ENCODE measurements around the gene CYTH4.

The CYTH4 gene

GRCh38 chr22:37273126-37273845 is 9.0 kb upstream of the CYTH4 start:
- no peak for DNase-seq

GRCh38 chr22:37273846-37274225 is 8.5 kb upstream of the CYTH4 start:
- no peak for DNase-seq

- no peak for DNase-seq
Measured at GRCh38 chr22:37274380-37274862, 7.9 kb upstream of the CYTH4 start.

- DNase-seq = no peak
Measured at GRCh38 chr22:37275134-37275533, 7.2 kb upstream of the CYTH4 start.

DNA sequence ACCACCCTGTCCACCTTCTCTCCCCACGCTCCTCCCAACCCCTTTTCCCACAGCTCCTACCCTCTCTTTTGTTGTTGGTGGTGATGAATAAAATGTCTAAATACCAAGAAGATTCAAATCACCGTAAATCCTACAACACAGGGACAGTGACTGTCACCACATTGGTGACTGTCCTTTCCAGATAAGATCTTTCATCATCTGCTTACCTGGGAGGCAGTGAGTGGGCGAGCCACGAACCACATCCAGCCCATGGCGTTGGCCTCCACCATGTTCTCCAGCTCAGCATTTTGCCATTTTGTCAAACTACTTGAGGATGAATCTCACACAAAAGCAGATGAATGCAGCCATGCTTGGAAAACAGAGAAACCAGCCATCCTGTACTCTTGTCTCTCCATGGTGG is 6.7 kb upstream of the CYTH4 start:
- DNase-seq = no peak

GRCh38 chr22:37276776-37277175 is 5.5 kb upstream of the CYTH4 start:
- no peak for DNase-seq

- DNase-seq = no peak
Measured at GRCh38 chr22:37277384-37277783, 4.9 kb upstream of the CYTH4 start.

DNA sequence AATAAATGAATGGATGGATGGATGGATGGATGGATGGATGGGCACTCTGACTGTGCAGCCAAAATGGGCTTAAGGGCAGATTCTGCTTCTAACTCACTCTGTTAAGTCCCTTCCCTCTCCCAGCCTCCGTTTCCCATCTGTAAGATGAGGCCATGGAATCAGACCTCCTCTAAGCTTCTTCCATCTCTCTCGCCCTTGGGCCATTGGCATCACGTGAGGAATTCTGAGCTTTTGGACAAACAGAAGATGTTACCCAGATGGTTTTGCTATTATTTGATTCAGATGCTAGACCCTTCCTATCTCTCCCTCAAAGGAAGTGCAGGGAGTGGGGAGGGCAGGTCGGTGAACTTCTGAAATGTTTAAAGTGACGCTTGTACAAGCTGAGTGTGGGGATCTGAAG is 4.0 kb upstream of the CYTH4 start:
- DNase-seq = no peak

DNA sequence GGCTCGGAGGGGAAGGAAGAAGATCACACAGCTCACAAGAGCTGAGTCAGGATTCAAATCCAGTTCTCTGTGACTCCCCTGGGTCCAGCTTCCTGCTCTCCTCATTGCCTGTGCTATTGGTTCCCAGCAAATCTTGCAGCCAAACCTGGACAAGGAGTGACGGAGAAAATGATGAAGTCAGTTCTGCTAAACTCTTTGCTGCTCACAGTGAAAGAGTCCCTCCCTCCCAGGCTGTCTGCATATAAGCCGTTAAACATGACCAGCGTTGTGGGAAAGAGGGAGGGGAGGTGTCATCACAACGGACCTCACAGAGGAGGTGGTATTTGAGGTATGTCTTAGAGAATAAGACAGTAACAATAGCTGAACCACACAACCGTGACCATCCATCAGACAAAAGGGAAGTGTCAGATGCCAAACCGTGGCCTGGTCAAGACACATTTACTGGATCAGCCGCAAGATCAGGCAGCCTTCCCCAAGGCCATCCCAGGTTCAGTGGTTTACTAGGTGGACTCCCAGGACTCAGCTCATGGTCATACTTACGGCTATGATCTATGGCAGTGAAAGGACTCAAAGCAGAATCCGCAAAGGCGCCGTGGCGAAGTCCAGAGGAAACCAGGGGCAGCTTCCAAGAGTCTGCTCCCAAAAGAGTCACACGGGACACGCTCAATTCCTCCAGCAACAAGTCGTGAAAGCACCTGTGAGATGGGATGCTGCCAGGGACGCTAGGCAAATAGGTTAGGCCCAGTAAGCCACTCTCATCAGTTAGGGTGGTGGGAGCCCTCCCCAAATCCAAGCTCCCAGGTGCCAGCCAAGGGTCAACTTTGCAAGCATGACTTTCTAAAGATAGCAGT is 2.8 kb upstream of the CYTH4 start:
- no peak for DNase-seq

GRCh38 chr22:37280718-37281117 is 1.6 kb upstream of the CYTH4 start:
- DNase-seq = no peak

DNA sequence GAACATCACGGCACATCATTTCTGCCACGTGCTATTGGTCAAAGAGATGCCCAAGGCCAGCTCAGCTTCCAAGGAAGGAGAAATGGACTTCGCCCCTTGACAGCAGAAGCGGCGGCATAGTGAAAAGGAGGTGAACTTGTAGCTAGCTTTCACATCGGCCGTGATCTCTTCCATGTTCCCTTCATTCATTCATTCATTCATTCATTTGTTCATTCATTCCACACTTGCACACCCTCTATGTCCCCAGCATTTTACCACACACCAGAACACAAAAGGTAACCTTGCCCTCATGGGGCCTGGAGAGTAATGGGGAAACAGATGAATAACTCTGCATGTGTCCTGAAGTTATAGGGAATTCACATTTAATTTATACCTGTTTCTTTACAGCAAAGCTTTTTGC is 1.1 kb upstream of the CYTH4 start:
- no peak for DNase-seq

- no peak for DNase-seq
Measured at GRCh38 chr22:37281646-37282384, 493 bp upstream of the CYTH4 start.

DNA sequence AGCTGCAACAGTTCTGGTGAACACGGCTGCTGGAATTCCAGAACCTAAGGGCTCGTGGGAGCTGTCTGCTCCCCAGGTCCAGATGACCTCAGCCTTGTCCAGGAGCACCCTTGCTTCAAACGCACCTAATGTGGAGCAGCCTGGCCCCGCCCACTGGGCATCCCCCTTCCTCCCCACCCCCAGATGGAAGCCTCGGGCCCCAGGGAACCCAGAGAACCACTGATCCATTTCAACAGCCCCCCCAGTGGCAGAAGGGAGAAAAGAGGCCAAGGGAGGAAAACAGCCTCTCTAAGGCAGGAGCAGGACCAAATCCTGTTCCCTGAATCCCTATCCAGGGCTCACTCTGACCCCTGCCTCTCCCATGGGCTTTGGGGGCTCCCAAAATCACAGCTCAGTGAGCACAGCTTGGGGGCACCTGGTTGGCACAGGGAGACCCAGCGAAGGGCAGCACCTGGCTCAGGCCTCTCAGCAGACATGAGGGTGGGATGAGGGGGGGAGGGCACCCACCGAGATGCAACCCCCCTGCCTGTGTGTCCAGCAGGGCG is 1.2 kb downstream of the CYTH4 start:
- DNase-seq = no peak

GRCh38 chr22:37284126-37284804 is 2.0 kb downstream of the CYTH4 start:
- DNase-seq = no peak

DNA sequence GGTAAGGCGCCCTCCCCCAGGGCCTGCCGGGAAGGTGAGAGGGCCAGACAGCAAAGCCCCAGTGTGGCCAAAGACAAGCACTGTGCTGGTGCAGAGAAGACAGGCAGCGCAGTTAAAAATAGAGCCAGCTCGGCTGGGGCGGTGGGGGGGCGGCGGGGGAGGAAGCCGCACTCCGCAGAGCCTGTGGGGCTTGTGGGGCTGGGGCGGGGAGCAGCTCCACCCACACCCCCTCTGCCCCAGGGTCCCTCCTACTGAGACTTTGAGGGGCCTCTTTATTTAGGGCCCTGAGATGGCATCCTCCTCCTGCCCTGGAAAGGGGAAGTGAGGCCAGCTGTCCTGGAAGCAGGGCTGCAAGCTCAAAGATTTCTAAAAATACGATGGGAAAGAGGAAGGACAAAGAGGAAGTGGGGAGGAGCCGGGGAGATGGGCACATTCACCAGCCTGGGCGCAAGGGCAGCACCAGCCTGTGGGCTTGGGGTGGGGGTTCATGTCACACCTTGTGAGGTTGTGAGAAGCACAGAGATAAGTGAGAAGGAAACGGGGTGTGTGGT is 2.6 kb downstream of the CYTH4 start:
- no peak for DNase-seq

- no peak for DNase-seq
Measured at GRCh38 chr22:37285937-37286336, 3.6 kb downstream of the CYTH4 start.

GRCh38 chr22:37287550-37287951 is 5.2 kb downstream of the CYTH4 start:
- DNase-seq = no peak

- no peak for DNase-seq
Measured at GRCh38 chr22:37288521-37288920, 6.2 kb downstream of the CYTH4 start.

DNA sequence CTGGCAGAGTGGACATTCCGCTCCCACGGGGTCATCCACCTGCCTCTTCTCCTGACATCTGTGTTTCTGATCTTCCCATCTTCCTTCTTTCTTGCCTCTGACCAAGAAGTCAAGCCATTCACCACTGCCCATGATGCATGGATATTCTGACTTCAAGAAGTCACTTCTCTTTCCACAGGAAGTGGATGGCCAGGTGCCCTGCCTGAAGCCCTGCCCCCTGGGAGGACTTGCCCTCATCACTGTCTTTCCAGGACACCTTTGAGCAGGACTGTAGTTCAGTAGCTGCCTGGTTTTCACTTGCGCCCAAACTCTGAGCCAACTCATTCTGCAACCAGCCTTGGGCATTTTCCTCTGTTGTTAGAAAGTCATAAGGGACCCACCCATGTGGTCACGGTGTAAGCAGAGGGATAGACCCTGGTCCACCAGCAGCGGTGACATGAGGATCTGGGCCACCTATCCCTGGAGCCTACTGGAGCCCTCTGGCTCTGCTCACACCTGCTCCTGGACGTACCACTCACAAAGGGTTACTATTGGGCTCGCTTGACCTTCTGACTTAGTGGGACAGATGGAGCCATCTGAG is 6.9 kb downstream of the CYTH4 start:
- no peak for DNase-seq

DNA sequence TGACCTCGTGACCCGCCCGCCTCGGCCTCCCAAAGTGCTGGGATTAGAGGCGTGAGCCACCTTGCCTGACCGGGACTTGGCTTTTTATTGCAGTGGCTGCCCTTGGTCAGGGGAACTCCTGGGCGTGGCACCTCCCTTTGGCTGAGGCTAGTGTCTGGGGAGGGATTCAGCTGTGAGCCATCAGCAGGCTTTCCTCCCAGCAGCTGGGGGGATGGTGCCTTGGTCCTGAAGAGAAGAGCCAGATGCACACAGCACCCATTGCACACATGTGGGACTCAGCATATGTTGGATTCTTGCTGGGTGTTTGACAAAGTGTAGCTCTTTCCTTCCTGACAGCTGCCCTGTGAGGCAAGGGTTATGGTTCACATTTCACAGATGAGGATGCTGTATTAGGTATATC is 8.4 kb downstream of the CYTH4 start:
- DNase-seq = no peak

DNA sequence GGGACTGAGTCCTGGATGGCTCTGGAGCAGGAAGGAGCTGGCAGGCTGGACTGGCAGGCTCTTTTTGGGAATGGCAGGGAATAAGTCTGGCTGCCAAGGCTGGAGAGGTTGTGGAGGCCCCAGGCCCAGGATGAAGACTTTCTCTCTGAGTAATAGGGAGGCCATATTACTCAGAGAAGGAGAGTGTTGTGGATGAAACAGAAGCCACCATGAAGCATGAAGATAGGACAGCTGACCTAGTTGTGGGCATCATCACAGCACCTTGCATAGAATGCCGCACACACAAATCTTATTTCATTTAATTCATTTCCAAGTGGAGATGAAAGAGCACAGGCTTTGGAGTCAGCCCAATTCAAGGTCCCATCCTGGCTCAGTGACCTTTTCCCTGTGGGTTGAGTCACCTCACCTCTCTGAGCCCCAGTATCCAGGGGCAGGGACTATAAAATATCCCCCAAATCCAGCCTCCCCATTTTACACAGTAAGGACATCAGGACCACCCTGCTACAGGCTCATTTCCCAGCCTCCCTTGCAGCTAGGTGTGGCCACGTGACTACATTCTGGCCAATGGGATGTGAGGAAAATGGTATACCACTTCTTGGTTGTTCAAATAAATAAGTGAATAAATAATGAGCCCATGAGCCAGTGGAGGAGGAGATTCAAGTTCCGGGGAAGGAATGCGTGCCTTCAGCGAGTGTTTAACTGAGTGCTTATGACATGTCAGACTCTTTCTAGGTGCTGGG is 9.4 kb downstream of the CYTH4 start:
- DNase-seq = no peak
